Thoracic aorta (tissue), 2 donors: Measurements from ENCODE around the gene SV2B. TPM values are rescaled to one million over a fixed set of nuclear protein-coding genes. Genes with fewer than 3 reads are reported as not detected.

Experiments
- ATAC-seq: fragments of 150-250 bp; one replicate; pipeline ENCODE4 v1.8.0; 2017; ENCODE audit warnings: low read depth; ENCODE audit not compliant: insufficient number of reproducible peaks, low FRiP score
- DNase-seq: peaks from one replicate; pipeline ENCODE4 v3.0.0-alpha.2; 2020; ENCODE audit warnings: low spot score
- H3K27ac ChIP-seq, 2 donors: fragments of 200-600 bp; sonication (generic); 1 replicate in 1 of 2; 2 replicates in 1 of 2; pipeline ENCODE4 v1.5.1; 2016; ENCODE audit warnings: mild to moderate bottlenecking in 2 of 2, moderate library complexity in 2 of 2
- H3K27me3 ChIP-seq: fragments of 200-600 bp; sonication (generic); replicated peaks from 2 replicates; pipeline ENCODE4 v1.6.0; 2016; ENCODE audit warnings: mild to moderate bottlenecking; ENCODE audit not compliant: insufficient read depth
- H3K36me3 ChIP-seq: fragments of 200-600 bp; sonication (generic); one replicate; pipeline ENCODE4 v1.5.1; 2016
- H3K4me1 ChIP-seq, 2 donors: fragments of 200-600 bp; sonication (generic); 1 replicate in 1 of 2; 2 replicates in 1 of 2; pipeline versions ENCODE4 v1.5.1 to v1.6.0; 2016; ENCODE audit warnings: low read depth in 2 of 2, mild to moderate bottlenecking in 1 of 2; ENCODE audit not compliant: control insufficient read depth in 1 of 2
- H3K4me3 ChIP-seq: fragments of 200-600 bp; sonication (generic); 2 replicates; pipeline ENCODE4 v1.5.1; 2016; ENCODE audit warnings: mild to moderate bottlenecking
- H3K9me3 ChIP-seq: fragments of 200-600 bp; sonication (generic); 2 replicates; pipeline ENCODE4 v1.5.1; 2016
- total RNA-seq, 2 donors: library from RNA; depleted of rRNA; stranded (reverse); fragments of >200 nt; gene quantifications; one replicate each; pipeline versions ENCODE4 v1.1.0 to v1.2.3, GENCODE V29; 2016
- TF ChIP-seq, protein P1 (sequence below): fragments of 200-600 bp; sonication (generic); IDR thresholded peaks from one replicate; pipeline ENCODE4 v1.5.1; 2019; ENCODE audit warnings: antibody characterized with exemption

The SV2B gene
- total RNA-seq, 2 donors from 2014 or later, result 2.6 TPM; not detected in 1

DNA sequence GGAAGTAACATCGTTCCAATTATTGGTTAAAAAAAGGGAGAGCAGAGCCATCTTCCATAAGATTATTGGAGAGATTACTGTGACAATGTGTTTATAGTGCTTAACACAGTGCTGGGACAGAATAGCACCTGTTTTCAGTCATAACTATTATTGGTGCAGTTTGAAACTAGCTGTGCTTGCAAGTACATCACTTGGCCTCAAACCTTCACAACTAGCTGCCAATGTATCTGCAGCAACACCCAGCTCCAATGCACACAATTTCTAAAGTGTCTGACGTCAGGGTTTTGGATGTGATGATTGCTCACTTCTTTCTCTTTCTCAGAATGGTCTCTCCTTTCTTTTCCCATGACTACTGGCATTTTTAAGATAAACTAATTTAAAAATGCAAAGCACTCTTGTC is 246.2 kb downstream of the SV2B start:
- DNase-seq (no peak), ATAC-seq (no peak)
- Histone ChIP-seq H3K27ac (no peak overlapping the region), H3K27me3 (no peaks in the 10 kb centered on the region), H3K9me3 (no peaks in the 10 kb centered on the region), H3K36me3 (no peaks in the 10 kb centered on the region), H3K4me3 (no peak overlapping the region), H3K4me1 (no peaks in the 10 kb centered on the region)
- TF ChIP-seq, protein P1, sequence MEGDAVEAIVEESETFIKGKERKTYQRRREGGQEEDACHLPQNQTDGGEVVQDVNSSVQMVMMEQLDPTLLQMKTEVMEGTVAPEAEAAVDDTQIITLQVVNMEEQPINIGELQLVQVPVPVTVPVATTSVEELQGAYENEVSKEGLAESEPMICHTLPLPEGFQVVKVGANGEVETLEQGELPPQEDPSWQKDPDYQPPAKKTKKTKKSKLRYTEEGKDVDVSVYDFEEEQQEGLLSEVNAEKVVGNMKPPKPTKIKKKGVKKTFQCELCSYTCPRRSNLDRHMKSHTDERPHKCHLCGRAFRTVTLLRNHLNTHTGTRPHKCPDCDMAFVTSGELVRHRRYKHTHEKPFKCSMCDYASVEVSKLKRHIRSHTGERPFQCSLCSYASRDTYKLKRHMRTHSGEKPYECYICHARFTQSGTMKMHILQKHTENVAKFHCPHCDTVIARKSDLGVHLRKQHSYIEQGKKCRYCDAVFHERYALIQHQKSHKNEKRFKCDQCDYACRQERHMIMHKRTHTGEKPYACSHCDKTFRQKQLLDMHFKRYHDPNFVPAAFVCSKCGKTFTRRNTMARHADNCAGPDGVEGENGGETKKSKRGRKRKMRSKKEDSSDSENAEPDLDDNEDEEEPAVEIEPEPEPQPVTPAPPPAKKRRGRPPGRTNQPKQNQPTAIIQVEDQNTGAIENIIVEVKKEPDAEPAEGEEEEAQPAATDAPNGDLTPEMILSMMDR, result no peak

DNA sequence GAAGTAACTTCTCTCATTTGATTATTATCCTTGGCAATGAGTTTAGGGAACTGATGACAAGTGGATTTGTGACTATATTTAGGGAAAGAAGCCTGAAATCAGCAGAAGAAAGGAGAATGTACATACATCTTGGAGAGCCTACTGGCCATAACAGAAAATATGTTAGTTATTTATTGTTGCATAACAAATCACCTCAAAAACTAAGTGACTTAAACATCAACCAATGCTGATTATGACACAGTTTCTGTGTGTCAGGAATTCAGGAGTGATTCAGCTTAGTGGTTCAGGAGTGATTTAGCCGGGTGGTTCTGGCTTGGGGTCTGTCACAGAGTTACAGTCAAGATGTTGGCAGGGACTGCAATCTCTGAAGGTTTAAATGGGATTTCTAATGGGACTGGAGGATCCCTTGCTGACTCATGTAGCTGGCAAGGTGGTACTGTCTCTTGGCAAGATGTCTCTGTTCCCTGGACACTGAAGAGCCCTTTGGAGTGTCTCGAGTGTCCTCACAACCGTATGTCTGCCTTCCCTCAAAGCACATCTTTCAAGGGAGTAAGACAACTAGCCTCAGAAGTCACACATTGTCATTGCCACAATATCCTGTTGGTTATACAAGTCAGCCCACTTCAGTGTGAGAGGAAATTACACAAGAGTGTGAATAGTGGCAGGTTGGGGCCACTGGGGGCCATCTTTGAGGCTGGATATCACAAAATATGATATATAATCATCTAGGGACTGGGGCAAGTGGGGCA is 248.9 kb downstream of the SV2B start:
- H3K36me3 ChIP-seq, result no peaks in the 10 kb centered on the region
- no peak for ATAC-seq
- TF ChIP-seq, protein P1, result no peak

More for the DNA sequence above, 248.9 kb downstream of the SV2B start:
- H3K9me3 ChIP-seq, result no peaks in the 10 kb centered on the region
- H3K4me1 ChIP-seq, result no peaks in the 10 kb centered on the region
- H3K27me3 ChIP-seq, result no peaks in the 10 kb centered on the region
- H3K27ac ChIP-seq, result no peak overlapping the region
- no peak for DNase-seq
- H3K4me3 ChIP-seq, result no peak overlapping the region

Other genes starting within 250 kb of the SV2B start
- 10 to 100 TPM; 78.4 to 89.7 TPM for gene FURIN, start 231.7 kb upstream of the SV2B start, total RNA-seq
- 10 to 100 TPM; 54.2 to 86.3 TPM for gene FES, start 215.8 kb upstream of the SV2B start, total RNA-seq
- gene MAN2A2, start 197.0 kb upstream of the SV2B start, total RNA-seq, result 10 to 100 TPM; 59.7 to 68.4 TPM
- 10 to 100 TPM; 11.5 to 13.1 TPM for gene HDDC3, start 167.7 kb upstream of the SV2B start, total RNA-seq
- 10 to 100 TPM; 54.0 to 65.5 TPM for gene UNC45A, start 165.0 kb upstream of the SV2B start, total RNA-seq
- gene RCCD1, start 145.4 kb upstream of the SV2B start, total RNA-seq, result 10 to 100 TPM in 1 of 2 donors, 1 to 10 TPM in 1; 8.6 to 23.7 TPM
- gene PRC1, start 105.7 kb upstream of the SV2B start, total RNA-seq, result 10 to 100 TPM in 1 of 2 donors, 1 to 10 TPM in 1; 5.1 to 20.5 TPM
- gene VPS33B, start 77.7 kb upstream of the SV2B start, total RNA-seq, result 10 to 100 TPM in 1 of 2 donors, 1 to 10 TPM in 1; 7.3 to 12.2 TPM